SK-N-SH (cell line): ENCODE data around the gene ATP8A2. TPM values are rescaled to one million over a fixed set of nuclear protein-coding genes. Genes with fewer than 3 reads are reported as not detected.

Experiments used
- CTCF ChIA-PET: fragments of 300-600, 350-600 bp; formaldehyde crosslinking; extraction: SDS; loops from one replicate; lab custom pipeline; 2021; lab: Yijun Ruan, JAX
- POLR2A ChIA-PET: fragments of 350-600 bp; sonication (Branson Sonifier 250); formaldehyde crosslinking; extraction: SDS; loops from one replicate; lab custom pipeline; 2020; ENCODE audit warnings: antibody characterized with exemption, inconsistent platforms; lab: Yijun Ruan, JAX
- DNase-seq: peaks from one replicate; pipeline ENCODE4 v3.0.0; 2012
- H2AFZ ChIP-seq: fragments of 200-600 bp; sonication (generic); 2 replicates; pipeline ENCODE4 v1.8.1; 2016; ENCODE audit warnings: antibody characterized with exemption, mild to moderate bottlenecking, low read depth
- H3F3A ChIP-seq: fragments of 200-600 bp; sonication (generic); replicated peaks from 2 replicates; pipeline ENCODE3; 2016; ENCODE audit warnings: antibody characterized with exemption, mild to moderate bottlenecking; ENCODE audit not compliant: insufficient read depth
- H3K27ac ChIP-seq, 2 experiments: fragments of 200-500 bp in 1 of 2; fragments of 200-600 bp in 1 of 2; sonication (Bioruptor generic) in 1 of 2; sonication (generic), shearing (Covaris generic) in 1 of 2; 2 replicates each; pipeline versions ENCODE4 v1.5.1 to v1.6.1; 2014 to 2016; ENCODE audit warnings: low read depth in 2 of 2, inconsistent platforms in 1 of 2, low read length in 1 of 2, mild to moderate bottlenecking in 1 of 2, mixed read lengths in 1 of 2
- H3K27me3 ChIP-seq: fragments of 200-600 bp; sonication (generic), shearing (Covaris generic); 2 replicates; pipeline ENCODE4 v1.6.1; 2016; ENCODE audit warnings: mixed run types; ENCODE audit not compliant: insufficient read depth
- H3K36me3 ChIP-seq, 2 experiments: fragments of 200-500 bp in 1 of 2; fragments of 200-600 bp in 1 of 2; sonication (Bioruptor generic) in 1 of 2; sonication (generic) in 1 of 2; replicated peaks in 1 of 2; 2 replicates each; pipeline versions ENCODE3 to v1.5.1; 2014 to 2016; ENCODE audit warnings: low read length in 1 of 2, mild to moderate bottlenecking in 1 of 2; ENCODE audit not compliant: insufficient read depth in 2 of 2, control insufficient read depth in 1 of 2
- H3K4me1 ChIP-seq, 2 experiments: fragments of 200-500 bp in 1 of 2; fragments of 200-600 bp in 1 of 2; sonication (Bioruptor generic) in 1 of 2; sonication (generic), shearing (Covaris generic) in 1 of 2; 2 replicates each; pipeline versions ENCODE4 v1.5.1 to v1.6.1; 2014 to 2016; ENCODE audit warnings: low read depth in 1 of 2, low read length in 1 of 2, mixed run types in 1 of 2; ENCODE audit not compliant: insufficient read depth in 2 of 2, control insufficient read depth in 1 of 2
- H3K4me2 ChIP-seq: fragments of 200-600 bp; sonication (generic), shearing (Covaris generic); 2 replicates; pipeline ENCODE4 v1.6.1; 2017; ENCODE audit warnings: mixed run types
- H3K4me3 ChIP-seq, 2 experiments: fragments of 200-500 bp in 1 of 2; fragments of 200-600 bp in 1 of 2; sonication (Bioruptor generic) in 1 of 2; sonication (generic), shearing (Covaris generic) in 1 of 2; 2 replicates each; pipeline versions ENCODE4 v1.5.1 to v1.8.1; 2014 to 2016; ENCODE audit warnings: low read depth in 2 of 2, inconsistent platforms in 1 of 2, low read length in 1 of 2, mild to moderate bottlenecking in 1 of 2, mixed read lengths in 1 of 2, moderate library complexity in 1 of 2
- H3K79me2 ChIP-seq: fragments of 200-600 bp; sonication (generic); 2 replicates; pipeline ENCODE4 v1.8.1; 2017; ENCODE audit warnings: mild to moderate bottlenecking; ENCODE audit not compliant: insufficient read depth
- H3K9ac ChIP-seq: fragments of 200-600 bp; sonication (generic); 2 replicates; pipeline ENCODE4 v1.6.1; 2017; ENCODE audit warnings: mixed run types
- H3K9me2 ChIP-seq: fragments of 200-600 bp; sonication (generic); 2 replicates; pipeline ENCODE4 v1.6.1; 2017; ENCODE audit warnings: mixed run types
- H3K9me3 ChIP-seq: fragments of 200-600 bp; sonication (generic); 2 replicates; pipeline ENCODE4 v1.6.1; 2017; ENCODE audit warnings: mixed run types, mild to moderate bottlenecking, moderate library complexity
- H4K20me1 ChIP-seq: fragments of 200-600 bp; sonication (generic); 2 replicates; pipeline ENCODE4 v1.6.1; 2017; ENCODE audit warnings: mild to moderate bottlenecking, mixed run types; ENCODE audit not compliant: insufficient read depth
- CHD2 ChIP-seq: fragments of 150-350 bp; IDR thresholded peaks from 2 replicates; pipeline ENCODE4 v1.6.1; 2018; ENCODE audit warnings: low read length; ENCODE audit not compliant: partially characterized antibody
- CTCF ChIP-seq: fragments of 200-600 bp; sonication (generic); IDR thresholded peaks from 2 replicates; pipeline ENCODE4 v1.6.1; 2017; ENCODE audit warnings: antibody characterized with exemption, mild to moderate bottlenecking, moderate library complexity
- FOSL2 ChIP-seq: IDR thresholded peaks from 2 replicates; pipeline ENCODE4 v1.4.0; 2012; ENCODE audit warnings: low read depth, mild to moderate bottlenecking, moderate library complexity, borderline replicate concordance
- GABPA ChIP-seq: IDR thresholded peaks from 2 replicates; pipeline ENCODE4 v1.4.0; 2012; ENCODE audit warnings: low read depth, mild to moderate bottlenecking
- JUND ChIP-seq: IDR thresholded peaks from 2 replicates; pipeline ENCODE4 v1.4.0; 2012
- MEF2A ChIP-seq: IDR thresholded peaks from 2 replicates; pipeline ENCODE4 v1.4.0; 2012; ENCODE audit warnings: low read depth, borderline replicate concordance
- MXI1 ChIP-seq: IDR thresholded peaks from 2 replicates; pipeline ENCODE4 v1.6.1; 2012; ENCODE audit warnings: mild to moderate bottlenecking, low read depth, low read length, improper control_type of control experiment
- NFIC ChIP-seq: IDR thresholded peaks from 2 replicates; pipeline ENCODE4 v1.4.0; 2012; ENCODE audit warnings: borderline replicate concordance
- NRF1 ChIP-seq: IDR thresholded peaks from 2 replicates; pipeline ENCODE4 v1.6.1; 2012; ENCODE audit warnings: low read depth, mild to moderate bottlenecking, low read length
- POLR2AphosphoS5 ChIP-seq: IDR thresholded peaks from 2 replicates; pipeline ENCODE4 v1.6.1; 2012; ENCODE audit warnings: low read depth, low read length
- RFX5 ChIP-seq: IDR thresholded peaks from 2 replicates; pipeline ENCODE4 v1.6.1; 2012; ENCODE audit warnings: mild to moderate bottlenecking, improper control_type of control experiment, low read length
- SIN3A ChIP-seq: IDR thresholded peaks from 2 replicates; pipeline ENCODE4 v1.6.1; 2012; ENCODE audit warnings: low read depth, mild to moderate bottlenecking, low read length, moderate library complexity, borderline replicate concordance
- TAF1 ChIP-seq: IDR thresholded peaks from 2 replicates; pipeline ENCODE4 v1.6.1; 2012; ENCODE audit warnings: low read depth, mild to moderate bottlenecking, low read length, moderate library complexity, borderline replicate concordance
- TEAD4 ChIP-seq: IDR thresholded peaks from 2 replicates; pipeline ENCODE4 v1.4.0; 2012; ENCODE audit warnings: mild to moderate bottlenecking, borderline replicate concordance; ENCODE audit not compliant: insufficient read depth
- USF2 ChIP-seq: fragments of 150-350 bp; IDR thresholded peaks from 2 replicates; pipeline ENCODE4 v1.6.1; 2017; ENCODE audit warnings: antibody characterized with exemption, low read length, low read depth, borderline replicate concordance
- YY1 ChIP-seq: IDR thresholded peaks from 2 replicates; pipeline ENCODE4 v1.4.0; 2012; ENCODE audit warnings: low read depth, mild to moderate bottlenecking
- WGBS: methylation state at CpG from one replicate; pipeline ENCODE4 v1.1.6; 2017; ENCODE audit warnings: low lambda C conversion rate; 5-methylcytosine and 5-hydroxymethylcytosine counted together
- polyA plus RNA-seq, 3 experiments: library from polyadenylated mRNA; depleted of rRNA; stranded (reverse); fragments of >200 nt; gene quantifications; 2 replicates each; pipeline ENCODE4 v1.2.3, GENCODE V29; 2012
- TF ChIP-seq, protein P1 (sequence below): IDR thresholded peaks from 2 replicates; pipeline ENCODE4; 2012

The ATP8A2 gene
- polyA plus RNA-seq, 1 of the 3 experiments (the other 2 are of a cell fraction): 0.02 TPM

GRCh38 chr13:25977671-25978070, 605.9 kb downstream of the ATP8A2 start:
- WGBS: 34% methylated on average over 4 of the region's 4 CpGs
- no peaks in the 10 kb centered on the region for H3K79me2 ChIP-seq
- CTCF ChIA-PET: no interaction called here

More at GRCh38 chr13:25977671-25978070, 605.9 kb downstream of the ATP8A2 start:
- Histone ChIP-seq H3K27ac (no peak overlapping the region), H3K4me1 (no peaks in the 10 kb centered on the region; a peak in 1 of 4 replicates), H3K36me3 (no peaks in the 10 kb centered on the region), H3K9ac (no peak overlapping the region), H3K9me3 (no peaks in the 10 kb centered on the region), H3K4me2 (no peak overlapping the region), H3K27me3 (no peaks in the 10 kb centered on the region), H3K9me2 (no peaks in the 10 kb centered on the region), H3F3A (no peaks in the 10 kb centered on the region), H3K4me3 (no peak overlapping the region)
- DNase-seq: no peak
- POLR2A ChIA-PET: no interaction called here
- TF ChIP-seq CHD2 (no peak), RFX5 (no peak), TEAD4 (no peak), MEF2A (no peak), FOSL2 (no peak), TAF1 (no peak), GABPA (no peak), CTCF (no peak), MXI1 (no peak), NFIC (no peak), SIN3A (no peak), YY1 (no peak), POLR2AphosphoS5 (no peak), USF2 (no peak), NRF1 (no peak), JUND (no peak)
- TF ChIP-seq, protein P1, sequence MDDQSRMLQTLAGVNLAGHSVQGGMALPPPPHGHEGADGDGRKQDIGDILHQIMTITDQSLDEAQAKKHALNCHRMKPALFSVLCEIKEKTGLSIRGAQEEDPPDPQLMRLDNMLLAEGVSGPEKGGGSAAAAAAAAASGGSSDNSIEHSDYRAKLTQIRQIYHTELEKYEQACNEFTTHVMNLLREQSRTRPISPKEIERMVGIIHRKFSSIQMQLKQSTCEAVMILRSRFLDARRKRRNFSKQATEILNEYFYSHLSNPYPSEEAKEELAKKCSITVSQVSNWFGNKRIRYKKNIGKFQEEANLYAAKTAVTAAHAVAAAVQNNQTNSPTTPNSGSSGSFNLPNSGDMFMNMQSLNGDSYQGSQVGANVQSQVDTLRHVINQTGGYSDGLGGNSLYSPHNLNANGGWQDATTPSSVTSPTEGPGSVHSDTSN: no peak
- TF ChIP-seq, all 33 proteins: peak for 0
- Histone ChIP-seq H2AFZ (no peak overlapping the region), H4K20me1 (no peaks in the 10 kb centered on the region)
